K562 (cell line): ENCODE results near the gene PPP1R9B. TPM values are rescaled to one million over a fixed set of nuclear protein-coding genes. Genes with fewer than 3 reads are reported as not detected.

Experiments used
- ATAC-seq: fragments of 200-7000 bp; cut with Tn5 transposase; 3 replicates; pipeline ENCODE4 v1.9.1; 2020; ENCODE audit warnings: moderate library complexity
- BruUV-seq: library from RNA; stranded (reverse); fragments of 400-500 nt; replicated peaks from 2 replicates; lab custom pipeline; 2021; lab: Mats Ljungman, UMichigan
- CTCF ChIA-PET: fragments of 300-600 bp; formaldehyde crosslinking; extraction: SDS; loops from one replicate; lab custom pipeline; 2021; ENCODE audit warnings: low intra/inter-chr PET ratio; lab: Yijun Ruan, JAX
- POLR2A ChIA-PET: fragments of 300-600, 350-650 bp; sonication (Branson Sonifier 250); formaldehyde crosslinking; extraction: SDS; loops from one replicate; lab custom pipeline; 2021; ENCODE audit warnings: antibody characterized with exemption, inconsistent platforms; lab: Yijun Ruan, JAX
- DNase-seq, 4 experiments: peaks; one replicate each; pipeline versions ENCODE4 v3.0.0 to v3.0.0-alpha.2; 2011 to 2018; ENCODE audit warnings: low spot score in 3 of 4, mixed read lengths in 3 of 4; ENCODE audit errors: extremely low read depth in 1 of 4
- FAIRE-seq: peaks from 2 replicates; lab custom pipeline; 2011; peaks lifted over from hg19 to GRCh38; lab: Jason Lieb, UNC
- H2AFZ ChIP-seq: 2 replicates; pipeline ENCODE4 v1.6.0; 2011; ENCODE audit warnings: low read depth, low read length, control low read depth, inconsistent platforms
- H3K27ac ChIP-seq: fragments of 200-600 bp; 3 replicates; pipeline ENCODE4 v1.8.0; 2011; ENCODE audit warnings: low read depth, mild to moderate bottlenecking, control low read depth, inconsistent platforms, low read length, moderate library complexity, mixed read lengths; ENCODE audit errors: extremely low read depth
- H3K27me3 ChIP-seq, 2 experiments: fragments of 300-600 bp in 1 of 2; 2 replicates in 1 of 2; 3 replicates in 1 of 2; pipeline versions ENCODE4 v1.6.0 to v1.8.0; 2011; ENCODE audit warnings: inconsistent platforms in 2 of 2, low read length in 2 of 2, mild to moderate bottlenecking in 1 of 2, mixed read lengths in 1 of 2, moderate library complexity in 1 of 2; ENCODE audit not compliant: control insufficient read depth in 2 of 2, insufficient read depth in 2 of 2
- H3K36me3 ChIP-seq: fragments of 300-600 bp; 3 replicates; pipeline ENCODE4 v1.8.0; 2011; ENCODE audit warnings: mild to moderate bottlenecking, low read length, inconsistent platforms; ENCODE audit not compliant: control insufficient read depth, insufficient read depth
- H3K4me1 ChIP-seq, 2 experiments: fragments of 200-600 bp in 1 of 2; replicated peaks in 1 of 2; 2 replicates in 1 of 2; 3 replicates in 1 of 2; pipeline versions ENCODE4 v1.5.1 to v1.8.0; 2011; ENCODE audit warnings: inconsistent platforms in 2 of 2, low read length in 2 of 2, mild to moderate bottlenecking in 1 of 2, mixed read lengths in 1 of 2, moderate library complexity in 1 of 2; ENCODE audit not compliant: control insufficient read depth in 2 of 2, insufficient read depth in 2 of 2
- H3K4me2 ChIP-seq: 2 replicates; pipeline ENCODE4 v1.6.1; 2011; ENCODE audit warnings: low read length, control low read depth, inconsistent platforms, mixed read lengths; ENCODE audit not compliant: insufficient read depth
- H3K4me3 ChIP-seq: fragments of 200-600 bp; sonication (generic), shearing (Covaris generic); 2 replicates; pipeline ENCODE4 v1.5.1; 2016; ENCODE audit warnings: control low read depth, inconsistent platforms
- H3K79me2 ChIP-seq: fragments of 200-600 bp; 3 replicates; pipeline ENCODE4 v1.8.0; 2011; ENCODE audit warnings: low read length, inconsistent platforms; ENCODE audit not compliant: control insufficient read depth, insufficient read depth
- H3K9ac ChIP-seq, 2 experiments: 2 replicates each; pipeline versions ENCODE4 v1.6.0 to v1.6.1; 2011; ENCODE audit warnings: low read depth in 2 of 2, low read length in 2 of 2, control low read depth in 1 of 2, inconsistent platforms in 1 of 2, mild to moderate bottlenecking in 1 of 2, mixed read lengths in 1 of 2; ENCODE audit not compliant: insufficient read depth in 1 of 2
- H3K9me1 ChIP-seq: one replicate; pipeline ENCODE4 v1.6.0; 2011; ENCODE audit warnings: inconsistent platforms, mild to moderate bottlenecking, low read length, moderate library complexity; ENCODE audit not compliant: control insufficient read depth, insufficient read depth
- H3K9me3 ChIP-seq: replicated peaks from 2 replicates; pipeline ENCODE4 v1.5.1; 2011; ENCODE audit warnings: low read depth, low read length, inconsistent platforms; ENCODE audit not compliant: control insufficient read depth, insufficient read depth
- H4K20me1 ChIP-seq: replicated peaks from 2 replicates; pipeline ENCODE4 v1.6.1; 2011; ENCODE audit warnings: low read length, inconsistent platforms, mixed read lengths; ENCODE audit not compliant: control insufficient read depth, insufficient read depth
- CHD2 ChIP-seq: IDR thresholded peaks from 2 replicates; pipeline ENCODE4 v1.6.1; 2011; ENCODE audit warnings: low read depth, low read length
- NFYB ChIP-seq: IDR thresholded peaks from 2 replicates; pipeline ENCODE4 v1.6.1; 2011; ENCODE audit warnings: mild to moderate bottlenecking, moderate library complexity; ENCODE audit not compliant: insufficient read length; ENCODE audit errors: extremely low read depth
- NR2C1 ChIP-seq, 2 experiments: fragments of 450-650 bp; IDR thresholded peaks; 2 replicates each; pipeline ENCODE4 v1.6.1; 2017; ENCODE audit warnings: mild to moderate bottlenecking in 2 of 2, antibody characterized with exemption in 1 of 2, inconsistent platforms in 1 of 2, missing compliant biosample characterization in 1 of 2, missing genetic modification characterization in 1 of 2
- NR2C2 ChIP-seq, 2 experiments: fragments of 200-800 bp in 1 of 2; sonication (Bioruptor generic) in 1 of 2; sonication (generic) in 1 of 2; formaldehyde crosslinking in 1 of 2; IDR thresholded peaks; 2 replicates each; pipeline versions ENCODE4 v1.6.1 to v1.8.0; 2016 to 2022; ENCODE audit warnings: mild to moderate bottlenecking in 1 of 2, missing compliant biosample characterization in 1 of 2, missing genetic modification characterization in 1 of 2, missing genetic modification reagents in 1 of 2
- POLR2AphosphoS2 ChIP-seq: IDR thresholded peaks from 2 replicates; pipeline ENCODE4 v1.6.1; 2012; ENCODE audit warnings: low read length, improper control_type of control experiment
- ZBTB8A ChIP-seq: fragments of 450-650 bp; IDR thresholded peaks from 2 replicates; pipeline ENCODE4 v1.6.1; 2018; ENCODE audit warnings: mild to moderate bottlenecking, moderate library complexity; ENCODE audit not compliant: partially characterized antibody
- ZNF165 ChIP-seq: fragments of 250-450 bp; sonication (Bioruptor Pico); IDR thresholded peaks from 2 replicates; pipeline ENCODE4 v1.4.0; 2020; ENCODE audit warnings: borderline replicate concordance
- WGBS: fragments of 100-300 bp; shearing (Covaris generic); methylation state at CpG from one replicate; pipeline ENCODE4 v1.1.6; 2016; ENCODE audit warnings: low coverage, mixed read lengths; ENCODE audit not compliant: insufficient coverage; ENCODE audit errors: missing lambda C conversion rate; 5-methylcytosine and 5-hydroxymethylcytosine counted together
- in situ Hi-C: fragments of 300-500 bp; cut with MboI; formaldehyde crosslinking; loops from 4 replicates; pipeline ENCODE4 v1.15.0; 2018; ENCODE audit warnings: inconsistent platforms, mixed read lengths
- intact Hi-C: fragments of 100-400 bp; cut with micrococcal nuclease; formaldehyde crosslinking; loops from 2 replicates; pipeline ENCODE4 v1.14.2; 2022
- polyA plus RNA-seq, 8 experiments: library from polyadenylated mRNA; depleted of rRNA in 4 of 8; stranded (reverse) in 5 of 8; unstranded in 3 of 8; fragments of >200 nt; fragmentation: Nextera tagmentation in 2 of 8; fragmentation: Illumina TruSeq in 1 of 8; extraction: Ambion mirVana in 2 of 8; extraction: Trizol in 1 of 8; gene quantifications; 2 replicates each; pipeline versions ENCODE4 v1.2.1 to v1.2.3, GENCODE V29; 2011 to 2014; ENCODE audit warnings: inconsistent platforms in 1 of 8, missing spikeins in 1 of 8
- total RNA-seq, 7 experiments: library from RNA; depleted of rRNA in 6 of 7; stranded (reverse); fragments of >200 nt in 6 of 7; fragmentation: Illumina TruSeq in 2 of 7; extraction: Trizol in 2 of 7; gene quantifications; 2 replicates each; pipeline versions ENCODE4 v1.2.1 to v1.2.3, GENCODE V29; 2011 to 2021; ENCODE audit warnings: low replicate concordance in 1 of 7

The PPP1R9B gene
- total and polyA plus RNA-seq, 9 of the 15 experiments (the other 6 are each of a cell fraction or from before 2014, with no cell fraction given): 0.10 to 63.5 (median 24.7) TPM

- no peak overlapping the region for H2AFZ ChIP-seq
- no peak overlapping the region for H3K4me2 ChIP-seq
- in situ Hi-C loops: no loop called here
- ATAC-seq (no peak), FAIRE-seq (peak; percentile 11), DNase-seq (no peak)
- no TSS peak for BruUV-seq
- CTCF ChIA-PET: no interaction called here
- 35% methylated on average over 6 of the region's 6 CpGs for WGBS
- no peak overlapping the region for H3K4me3 ChIP-seq
- peak overlapping the region; percentile 39; the same call in 1 of the 3 replicates for H3K27ac ChIP-seq
- peaks cover 29% of the 10 kb centered on the region; the same call in 2 of the 3 replicates for H3K36me3 ChIP-seq
- POLR2A ChIA-PET: interaction anchor here (0.6 to 2.0 kb wide), 5 partner anchors 9 to 166 kb away, joined by 3 to 8 read pairs (median 3); no protein-coding TSS in a partner anchor
- H3K9me1 ChIP-seq: no peaks in the 10 kb centered on the region
- H3K4me1 ChIP-seq: peaks cover 8 to 34% of the 10 kb centered on the region in 2 experiments
- H3K9me3 ChIP-seq: peaks cover 4% of the 10 kb centered on the region; the same call in 1 of the 2 replicates
- peaks cover 0 to 6% of the 10 kb centered on the region in 2 experiments; a peak in 3 of 5 replicates for H3K27me3 ChIP-seq
- no peak for TF ChIP-seq NFYB
- no peak for TF ChIP-seq ZBTB8A
- TF ChIP-seq NR2C1 (IDR thresholded peaks at IDR 0.05): peak; percentile 45; the same call in 1 of the 2 replicates
- TF ChIP-seq NR2C1 (tag; IDR thresholded peaks at IDR 0.05): peak; percentile 48; the same call in 1 of the 2 replicates
- no peak for TF ChIP-seq ZNF165 (CRISPR knock-in tag)
- no peak for TF ChIP-seq NR2C2 (CRISPR knock-in tag; IDR thresholded peaks at IDR 0.05)
- TF ChIP-seq NR2C2 (tag; IDR thresholded peaks at IDR 0.05): peak; percentile 19; the same call in 1 of the 2 replicates
- peak; percentile 71; the same call in 1 of the 2 replicates for TF ChIP-seq POLR2AphosphoS2
- 0 out of 2 replicates have a peak, but pooled peaks have one; percentile 31 for TF ChIP-seq CHD2
- H3K79me2 ChIP-seq: no peaks in the 10 kb centered on the region
- intact Hi-C loops: no loop called here
- peaks cover 10% of the 10 kb centered on the region for H4K20me1 ChIP-seq
- peak overlapping the region in 1 of 2 experiments; percentile 48; a peak in 1 of 4 replicates for H3K9ac ChIP-seq
Observed at GRCh38 chr17:50132104-50132794, 18.2 kb downstream of the PPP1R9B start.
